ENCODE results near the gene VPS45. TPM values are rescaled to one million over a fixed set of nuclear protein-coding genes. Genes with fewer than 3 reads are reported as not detected.
A peak's percentile ranks its signal among the peaks of the same experiment; 100 is the strongest.

Gene VPS45
- total RNA-seq, 2 donors from 2014 or later, result 30.3 to 30.6 TPM

- H3K27ac ChIP-seq, result peak overlapping the region; percentile 37
- no peaks in the 10 kb centered on the region for H3K36me3 ChIP-seq
- no peak overlapping the region for H3K4me3 ChIP-seq
- DNase-seq, result no peak
- H3K4me1 ChIP-seq, result peaks cover 1% of the 10 kb centered on the region
- no peaks in the 10 kb centered on the region for H3K9me3 ChIP-seq
- TF ChIP-seq, protein P1, sequence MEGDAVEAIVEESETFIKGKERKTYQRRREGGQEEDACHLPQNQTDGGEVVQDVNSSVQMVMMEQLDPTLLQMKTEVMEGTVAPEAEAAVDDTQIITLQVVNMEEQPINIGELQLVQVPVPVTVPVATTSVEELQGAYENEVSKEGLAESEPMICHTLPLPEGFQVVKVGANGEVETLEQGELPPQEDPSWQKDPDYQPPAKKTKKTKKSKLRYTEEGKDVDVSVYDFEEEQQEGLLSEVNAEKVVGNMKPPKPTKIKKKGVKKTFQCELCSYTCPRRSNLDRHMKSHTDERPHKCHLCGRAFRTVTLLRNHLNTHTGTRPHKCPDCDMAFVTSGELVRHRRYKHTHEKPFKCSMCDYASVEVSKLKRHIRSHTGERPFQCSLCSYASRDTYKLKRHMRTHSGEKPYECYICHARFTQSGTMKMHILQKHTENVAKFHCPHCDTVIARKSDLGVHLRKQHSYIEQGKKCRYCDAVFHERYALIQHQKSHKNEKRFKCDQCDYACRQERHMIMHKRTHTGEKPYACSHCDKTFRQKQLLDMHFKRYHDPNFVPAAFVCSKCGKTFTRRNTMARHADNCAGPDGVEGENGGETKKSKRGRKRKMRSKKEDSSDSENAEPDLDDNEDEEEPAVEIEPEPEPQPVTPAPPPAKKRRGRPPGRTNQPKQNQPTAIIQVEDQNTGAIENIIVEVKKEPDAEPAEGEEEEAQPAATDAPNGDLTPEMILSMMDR (IDR thresholded peaks at IDR 0.05), result no peak
- peak overlapping the region in 1 of 2 donors; percentile 7 for H3K9ac ChIP-seq (ENCODE audit: low read depth in 2 of 2, low read length in 2 of 2)
- H3K27me3 ChIP-seq, result no peaks in the 10 kb centered on the region
- intact Hi-C loops (cut with DNase I), result no loop called here
Observed at GRCh38 chr1:150156868-150157603, 89.5 kb downstream of the VPS45 start.

DNA sequence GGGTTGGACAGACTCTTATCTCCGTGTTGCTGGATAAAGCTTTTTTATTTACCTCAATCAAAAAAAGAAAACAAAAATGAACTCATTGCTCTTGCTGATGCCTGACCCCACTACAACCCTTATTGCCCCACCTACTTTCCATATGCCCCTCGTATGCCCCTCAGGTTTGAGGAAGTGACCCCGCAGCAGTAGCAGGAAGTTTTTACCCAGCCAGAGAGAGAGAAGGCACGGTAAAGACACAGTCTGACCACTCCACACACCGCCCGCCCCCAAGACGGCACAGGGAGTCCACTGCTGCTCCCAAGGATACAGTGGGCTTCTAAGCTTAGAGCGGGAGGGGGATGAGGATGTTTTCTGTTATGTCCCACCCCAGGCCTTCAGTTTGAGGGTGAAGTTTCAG, 92.0 kb downstream of the VPS45 start:
- Histone ChIP-seq H3K36me3 (no peaks in the 10 kb centered on the region), H3K27ac (peak overlapping the region; percentile 84), H3K9me3 (no peaks in the 10 kb centered on the region), H3K9ac (ENCODE audit: low read depth in 2 of 2, low read length in 2 of 2) (peak overlapping the region in 1 of 2 donors; percentile 44), H3K27me3 (no peaks in the 10 kb centered on the region), H3K4me1 (no peaks in the 10 kb centered on the region), H3K4me3 (no peak overlapping the region)
- intact Hi-C loops (cut with DNase I), result no loop called here
- TF ChIP-seq, protein P1 (IDR thresholded peaks at IDR 0.05), result no peak
- no peak for DNase-seq

- peak overlapping the region in 1 of 2 donors; percentile 14 for H3K9ac ChIP-seq (ENCODE audit: low read depth in 2 of 2, low read length in 2 of 2)
- H3K27me3 ChIP-seq, result no peaks in the 10 kb centered on the region
- H3K9me3 ChIP-seq, result no peaks in the 10 kb centered on the region
- DNase-seq, result no peak
- intact Hi-C loops (cut with DNase I), result no loop called here
- no peak overlapping the region for H3K4me3 ChIP-seq
- TF ChIP-seq, protein P1 (IDR thresholded peaks at IDR 0.05), result no peak
- no peaks in the 10 kb centered on the region for H3K4me1 ChIP-seq
- H3K27ac ChIP-seq, result peak overlapping the region; percentile 84
- no peaks in the 10 kb centered on the region for H3K36me3 ChIP-seq
Observed at GRCh38 chr1:150160964-150161621, 93.5 kb downstream of the VPS45 start.

DNA sequence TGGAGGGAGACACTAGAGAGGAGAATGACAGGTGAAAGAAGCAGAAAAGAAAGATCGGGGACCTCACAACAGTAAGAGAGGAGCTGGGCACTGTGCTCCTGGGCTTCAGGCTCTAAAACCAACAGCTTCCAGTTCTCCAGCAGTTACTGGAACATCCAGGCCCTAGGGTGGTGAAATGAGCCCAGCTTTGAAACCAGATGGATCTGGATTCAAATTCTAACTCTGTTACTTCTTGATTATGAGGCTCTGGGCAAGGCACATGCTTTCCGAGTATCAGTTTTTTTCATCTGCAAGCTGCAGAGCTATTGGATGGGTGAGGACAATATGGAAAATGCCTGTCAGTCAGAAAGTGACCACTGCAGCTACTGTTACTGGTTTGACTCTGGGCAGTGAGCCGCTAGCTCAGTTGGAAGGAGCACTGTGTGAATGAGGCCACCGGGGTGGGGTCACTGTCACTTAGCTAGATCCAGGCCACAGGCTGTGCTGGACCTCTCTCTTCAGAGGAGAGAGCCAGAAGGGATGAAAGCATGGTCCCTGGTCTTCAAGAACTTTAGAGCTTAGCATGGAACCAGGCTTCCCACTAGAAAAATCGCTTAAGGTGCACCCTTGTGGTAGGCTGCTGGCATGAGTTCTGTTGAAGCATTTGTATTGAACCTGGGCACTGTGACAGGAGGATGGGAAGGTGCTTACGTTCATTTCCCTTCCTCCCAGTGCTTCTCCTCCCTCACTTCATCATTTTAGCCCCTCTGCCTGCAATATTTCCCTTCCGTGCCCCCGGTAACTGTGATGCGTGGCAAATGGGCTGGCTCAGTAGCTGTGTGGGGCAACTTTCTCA, 94.4 kb downstream of the VPS45 start:
- H3K27ac ChIP-seq, result peak overlapping the region; percentile 84
- intact Hi-C loops (cut with DNase I), result no loop called here
- H3K36me3 ChIP-seq, result no peaks in the 10 kb centered on the region
- peak overlapping the region in 1 of 2 donors; percentile 64 for H3K9ac ChIP-seq (ENCODE audit: low read depth in 2 of 2, low read length in 2 of 2)
- DNase-seq, result no peak
- H3K9me3 ChIP-seq, result no peaks in the 10 kb centered on the region
- H3K27me3 ChIP-seq, result no peaks in the 10 kb centered on the region
- TF ChIP-seq, protein P1 (IDR thresholded peaks at IDR 0.05), result no peak
- no peaks in the 10 kb centered on the region for H3K4me1 ChIP-seq
- no peak overlapping the region for H3K4me3 ChIP-seq

GRCh38 chr1:150162582-150162861, 94.9 kb downstream of the VPS45 start:
- H3K9ac ChIP-seq (ENCODE audit: low read depth in 2 of 2, low read length in 2 of 2), result peak overlapping the region; percentile 48 to 64
- no peak overlapping the region for H3K4me3 ChIP-seq
- H3K4me1 ChIP-seq, result no peaks in the 10 kb centered on the region
- H3K9me3 ChIP-seq, result no peaks in the 10 kb centered on the region
- H3K27ac ChIP-seq, result peak overlapping the region; percentile 84
- intact Hi-C loops (cut with DNase I), result no loop called here
- H3K36me3 ChIP-seq, result no peaks in the 10 kb centered on the region
- TF ChIP-seq, protein P1 (IDR thresholded peaks at IDR 0.05), result no peak
- DNase-seq, result no peak
- no peaks in the 10 kb centered on the region for H3K27me3 ChIP-seq
